ENCODE data around the gene VIM.

The VIM gene

DNA sequence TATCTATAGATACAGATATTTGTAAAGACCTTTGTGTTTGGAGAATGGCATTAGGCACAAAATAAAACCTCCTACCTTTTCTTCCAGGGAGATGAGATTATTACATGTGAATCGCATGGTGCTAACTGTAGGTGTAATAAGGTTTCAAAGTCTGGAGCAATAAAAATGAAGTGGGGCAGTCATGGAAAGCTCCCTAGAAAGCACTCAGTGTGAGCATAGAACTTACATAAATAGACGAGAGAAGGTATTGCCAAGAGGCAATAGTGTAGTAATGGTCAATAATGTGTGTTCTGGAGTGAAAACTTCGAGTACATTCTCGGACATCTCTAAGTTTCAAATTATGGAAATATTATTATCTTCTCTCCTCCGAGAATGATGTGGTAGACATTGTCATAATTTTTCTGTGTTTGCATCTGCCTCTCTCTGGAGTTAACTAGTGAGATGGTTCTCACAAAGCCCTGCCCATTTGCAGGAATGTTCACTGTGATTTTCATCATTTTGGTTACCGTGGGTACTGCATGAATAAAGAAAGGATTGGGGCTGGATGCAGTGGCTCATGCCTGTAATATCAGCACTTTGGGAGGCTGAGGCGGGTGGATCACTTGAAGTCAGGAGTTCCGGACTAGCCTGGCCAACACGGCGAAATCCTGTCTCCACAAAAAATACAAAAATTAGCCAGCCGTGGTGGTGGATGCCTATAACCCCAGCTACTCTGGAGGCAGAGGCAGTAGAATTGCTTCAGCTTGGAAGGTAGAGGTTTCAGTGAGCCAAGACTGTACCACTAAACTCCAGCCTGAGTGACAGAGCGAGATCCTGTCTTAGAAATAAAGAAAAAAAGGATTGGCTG, 10.6 kb downstream of the VIM start:
- peak; percentile 87 to 91 for DNase-seq (ENCODE audit: low read depth in 2 of 2)
- no peak overlapping the region for H3K4me3 ChIP-seq (replicated peaks in 1 of 2; ENCODE audit: low read depth in 2 of 2, low read length in 2 of 2)
- TF ChIP-seq, protein P1, sequence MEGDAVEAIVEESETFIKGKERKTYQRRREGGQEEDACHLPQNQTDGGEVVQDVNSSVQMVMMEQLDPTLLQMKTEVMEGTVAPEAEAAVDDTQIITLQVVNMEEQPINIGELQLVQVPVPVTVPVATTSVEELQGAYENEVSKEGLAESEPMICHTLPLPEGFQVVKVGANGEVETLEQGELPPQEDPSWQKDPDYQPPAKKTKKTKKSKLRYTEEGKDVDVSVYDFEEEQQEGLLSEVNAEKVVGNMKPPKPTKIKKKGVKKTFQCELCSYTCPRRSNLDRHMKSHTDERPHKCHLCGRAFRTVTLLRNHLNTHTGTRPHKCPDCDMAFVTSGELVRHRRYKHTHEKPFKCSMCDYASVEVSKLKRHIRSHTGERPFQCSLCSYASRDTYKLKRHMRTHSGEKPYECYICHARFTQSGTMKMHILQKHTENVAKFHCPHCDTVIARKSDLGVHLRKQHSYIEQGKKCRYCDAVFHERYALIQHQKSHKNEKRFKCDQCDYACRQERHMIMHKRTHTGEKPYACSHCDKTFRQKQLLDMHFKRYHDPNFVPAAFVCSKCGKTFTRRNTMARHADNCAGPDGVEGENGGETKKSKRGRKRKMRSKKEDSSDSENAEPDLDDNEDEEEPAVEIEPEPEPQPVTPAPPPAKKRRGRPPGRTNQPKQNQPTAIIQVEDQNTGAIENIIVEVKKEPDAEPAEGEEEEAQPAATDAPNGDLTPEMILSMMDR (IDR thresholded peaks at IDR 0.05; ENCODE audit: low read depth, low read length) = no peak

DNA sequence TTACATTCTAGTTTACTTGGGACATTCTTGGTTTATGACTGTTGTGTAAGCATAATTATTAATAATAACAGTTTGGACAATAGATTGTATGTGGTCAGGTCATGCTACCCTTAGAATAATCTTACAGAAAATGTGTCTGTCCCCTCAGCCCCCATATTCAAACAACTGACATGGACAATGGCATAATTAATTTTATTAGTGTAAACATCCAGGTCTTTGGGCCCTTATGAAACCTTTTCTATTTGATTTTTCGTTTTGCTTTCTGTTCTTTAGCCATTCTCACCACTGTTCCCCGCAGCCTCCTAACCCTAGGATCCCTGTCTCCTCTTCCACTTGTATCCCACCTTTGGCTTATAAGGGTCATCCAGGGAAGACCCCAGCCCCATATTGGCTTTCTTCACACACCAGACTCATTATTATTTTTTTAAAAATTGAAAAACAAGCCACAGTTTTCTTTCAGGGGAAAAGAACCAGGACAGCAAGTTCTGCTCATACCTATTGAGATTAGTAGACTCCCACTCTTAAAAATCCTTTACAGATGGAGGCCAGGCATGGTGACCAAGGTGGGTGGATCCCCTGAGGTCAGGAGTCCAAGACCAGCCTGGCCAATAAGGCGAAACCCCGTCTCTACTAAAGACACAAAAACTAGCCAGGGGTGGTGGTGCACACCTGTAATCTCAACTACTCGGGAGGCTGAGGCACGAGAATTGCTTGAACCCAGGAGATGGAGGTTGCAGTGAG, 11.5 kb downstream of the VIM start:
- TF ChIP-seq, protein P1 (IDR thresholded peaks at IDR 0.05; ENCODE audit: low read depth, low read length) = no peak
- H3K4me3 ChIP-seq (replicated peaks in 1 of 2; ENCODE audit: low read depth in 2 of 2, low read length in 2 of 2) = no peak overlapping the region
- DNase-seq (ENCODE audit: low read depth in 2 of 2) = no peak

DNA sequence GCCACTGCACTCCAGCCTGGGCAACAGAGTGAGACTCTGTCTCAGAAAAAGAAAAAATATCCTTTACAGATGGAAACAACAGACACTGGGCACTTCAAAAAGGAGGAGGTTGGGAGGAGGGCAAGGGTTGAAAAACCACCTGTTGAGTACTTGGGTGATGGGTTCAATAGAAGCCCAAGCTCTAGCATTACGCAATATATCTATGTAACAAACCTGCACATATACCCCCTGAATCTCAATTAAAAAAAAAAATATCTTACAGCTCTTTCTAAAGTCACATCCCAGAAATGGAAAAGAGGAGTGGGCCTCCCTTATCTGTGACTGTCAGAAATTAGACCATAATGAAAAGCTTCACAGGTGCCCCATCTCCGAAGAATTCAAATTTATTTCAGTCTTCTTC, 12.1 kb downstream of the VIM start:
- TF ChIP-seq, protein P1 (IDR thresholded peaks at IDR 0.05; ENCODE audit: low read depth, low read length) = no peak
- DNase-seq (ENCODE audit: low read depth in 2 of 2) = peak in 1 of 2 donors; percentile 26

DNA sequence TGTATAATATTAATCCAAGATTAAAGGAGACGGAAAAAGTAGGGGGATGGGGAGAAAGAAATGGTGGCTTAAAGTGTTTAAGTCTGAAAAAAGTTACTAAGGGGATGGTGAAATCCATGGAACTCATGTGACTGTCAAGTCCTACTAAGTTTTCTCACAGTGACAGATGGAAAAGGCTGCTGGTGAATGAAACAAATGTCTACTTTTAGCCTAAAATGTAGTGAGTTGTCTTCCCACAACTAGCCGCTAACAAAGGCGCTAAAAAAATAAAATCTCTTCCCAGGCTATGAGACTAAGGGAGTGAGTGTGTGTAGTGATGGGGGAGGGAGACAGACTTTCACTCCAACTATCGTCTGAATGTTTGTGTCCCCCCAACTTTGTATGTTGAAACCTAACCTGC, 12.6 kb downstream of the VIM start:
- peak in 1 of 2 donors; percentile 22 for DNase-seq (ENCODE audit: low read depth in 2 of 2)
- TF ChIP-seq, protein P1 (IDR thresholded peaks at IDR 0.05; ENCODE audit: low read depth, low read length) = no peak
- H3K4me3 ChIP-seq (replicated peaks in 1 of 2; ENCODE audit: low read depth in 2 of 2, low read length in 2 of 2) = no peak overlapping the region

More for the DNA sequence above, 12.1 kb downstream of the VIM start:
- H3K4me3 ChIP-seq (replicated peaks in 1 of 2; ENCODE audit: low read depth in 2 of 2, low read length in 2 of 2) = no peak overlapping the region

DNA sequence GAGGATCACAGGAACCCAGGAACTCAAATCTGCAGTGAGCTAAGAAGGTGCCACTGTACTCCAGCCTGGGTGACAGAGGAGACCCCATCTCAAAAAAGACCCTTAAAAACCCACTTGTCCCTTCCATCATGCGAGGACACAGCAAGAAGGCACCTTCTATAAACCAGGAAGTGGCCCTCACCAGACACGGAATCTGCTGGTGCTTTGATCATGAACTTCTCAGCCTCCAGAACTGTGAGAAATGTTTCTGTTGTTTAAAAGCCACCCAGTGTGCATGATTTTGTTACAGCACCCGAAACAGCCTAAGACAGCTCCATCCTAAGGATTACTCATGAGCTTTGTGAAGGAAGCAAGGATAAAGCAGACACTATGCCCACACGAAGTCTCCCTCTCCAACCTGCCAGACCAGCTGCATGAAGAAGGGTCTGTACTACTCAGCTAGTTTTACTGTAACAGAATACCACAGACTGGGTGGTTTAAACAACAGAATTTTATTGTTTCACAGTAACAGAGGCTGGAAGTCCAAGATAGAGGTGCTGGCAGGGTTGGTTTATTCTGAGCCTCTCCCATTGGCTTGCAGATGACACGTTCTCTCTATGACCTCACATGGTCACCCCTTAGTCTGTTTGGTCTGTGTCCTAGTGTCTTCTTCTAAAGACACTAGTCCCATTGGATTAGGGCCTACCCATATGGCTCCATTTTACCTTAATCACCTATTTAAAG, 13.7 kb downstream of the VIM start:
- no peak for DNase-seq (ENCODE audit: low read depth in 2 of 2)
- TF ChIP-seq, protein P1 (IDR thresholded peaks at IDR 0.05; ENCODE audit: low read depth, low read length) = no peak
- H3K4me3 ChIP-seq (replicated peaks in 1 of 2; ENCODE audit: low read depth in 2 of 2, low read length in 2 of 2) = no peak overlapping the region

DNA sequence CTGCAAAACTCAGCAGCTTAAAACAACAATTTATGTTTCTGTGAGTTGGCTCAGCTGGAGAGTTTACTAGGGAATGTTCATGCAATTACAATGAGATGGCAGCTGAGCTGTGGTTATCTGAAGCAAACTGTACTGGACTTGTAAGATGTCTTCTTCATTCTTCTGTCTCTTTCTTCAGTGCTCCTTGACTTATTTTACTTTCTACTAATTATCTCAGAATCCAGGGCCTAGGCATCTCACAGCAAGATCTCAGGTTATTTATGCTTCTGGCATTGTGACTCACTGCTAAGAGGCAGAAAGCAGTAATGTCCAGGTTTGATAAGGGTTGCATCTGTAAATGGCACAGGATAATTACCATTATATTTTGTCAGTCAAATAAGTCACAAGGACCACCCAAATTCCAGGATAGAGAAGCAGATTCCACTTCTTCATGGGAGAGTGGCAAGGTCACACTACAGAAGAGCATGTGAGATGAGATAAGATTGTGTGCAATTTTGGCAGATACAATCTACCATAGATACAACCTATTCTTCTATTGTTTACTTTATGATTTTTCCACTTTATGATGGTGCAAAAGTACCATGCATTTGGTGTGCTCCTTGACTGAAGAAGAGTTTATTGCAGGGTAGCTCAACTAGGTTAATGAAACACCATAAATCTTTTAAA, 16.8 kb downstream of the VIM start:
- DNase-seq (ENCODE audit: low read depth in 2 of 2) = no peak
- TF ChIP-seq, protein P1 (IDR thresholded peaks at IDR 0.05; ENCODE audit: low read depth, low read length) = no peak
- no peak overlapping the region for H3K4me3 ChIP-seq (replicated peaks in 1 of 2; ENCODE audit: low read depth in 2 of 2, low read length in 2 of 2)
